ENCODE data around the gene SOX6.

DNA sequence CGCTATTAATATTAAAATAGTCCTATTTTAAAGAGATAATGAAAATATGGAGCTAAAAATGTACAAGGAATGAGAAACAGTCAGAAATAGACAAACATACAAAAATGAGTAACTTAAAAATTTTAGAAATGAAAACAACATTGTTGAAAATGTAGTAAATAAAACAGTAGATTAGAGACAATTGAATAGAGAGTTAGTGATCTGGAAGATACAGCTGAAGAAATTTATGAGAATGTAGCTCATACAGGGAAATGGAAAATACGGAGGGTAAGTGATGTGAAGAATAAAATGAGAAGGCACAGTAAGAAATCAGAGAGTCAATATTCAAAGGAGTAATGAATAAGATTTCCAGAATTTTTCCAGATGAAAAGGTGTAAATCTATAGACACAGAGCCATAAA lies 424.8 kb downstream of the SOX6 start:
- TF ChIP-seq, protein P1, sequence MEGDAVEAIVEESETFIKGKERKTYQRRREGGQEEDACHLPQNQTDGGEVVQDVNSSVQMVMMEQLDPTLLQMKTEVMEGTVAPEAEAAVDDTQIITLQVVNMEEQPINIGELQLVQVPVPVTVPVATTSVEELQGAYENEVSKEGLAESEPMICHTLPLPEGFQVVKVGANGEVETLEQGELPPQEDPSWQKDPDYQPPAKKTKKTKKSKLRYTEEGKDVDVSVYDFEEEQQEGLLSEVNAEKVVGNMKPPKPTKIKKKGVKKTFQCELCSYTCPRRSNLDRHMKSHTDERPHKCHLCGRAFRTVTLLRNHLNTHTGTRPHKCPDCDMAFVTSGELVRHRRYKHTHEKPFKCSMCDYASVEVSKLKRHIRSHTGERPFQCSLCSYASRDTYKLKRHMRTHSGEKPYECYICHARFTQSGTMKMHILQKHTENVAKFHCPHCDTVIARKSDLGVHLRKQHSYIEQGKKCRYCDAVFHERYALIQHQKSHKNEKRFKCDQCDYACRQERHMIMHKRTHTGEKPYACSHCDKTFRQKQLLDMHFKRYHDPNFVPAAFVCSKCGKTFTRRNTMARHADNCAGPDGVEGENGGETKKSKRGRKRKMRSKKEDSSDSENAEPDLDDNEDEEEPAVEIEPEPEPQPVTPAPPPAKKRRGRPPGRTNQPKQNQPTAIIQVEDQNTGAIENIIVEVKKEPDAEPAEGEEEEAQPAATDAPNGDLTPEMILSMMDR (IDR thresholded peaks at IDR 0.05), result no peak
- TF ChIP-seq ZFX (IDR thresholded peaks at IDR 0.05; ENCODE audit: borderline replicate concordance), result no peak

Measured in 22Rv1 (cell line).